A549 treated with Hydrocortisone at 1 μM for 4 hours (cell line): ENCODE measurements around the gene SLC51B. TPM values are rescaled to one million over a fixed set of nuclear protein-coding genes. Genes with fewer than 3 reads are reported as not detected.

ENCODE experiments used
- total RNA-seq: library from RNA; stranded (reverse); fragments of 200-300 nt; extraction: Qiagen RNA extraction; gene quantifications from 5 replicates; pipeline ENCODE4 v1.2.3, GENCODE V29; 2022

Gene SLC51B
- 14.4 to 20.3 TPM (median 15.9 TPM) in 5 replicates for total RNA-seq

DNA sequence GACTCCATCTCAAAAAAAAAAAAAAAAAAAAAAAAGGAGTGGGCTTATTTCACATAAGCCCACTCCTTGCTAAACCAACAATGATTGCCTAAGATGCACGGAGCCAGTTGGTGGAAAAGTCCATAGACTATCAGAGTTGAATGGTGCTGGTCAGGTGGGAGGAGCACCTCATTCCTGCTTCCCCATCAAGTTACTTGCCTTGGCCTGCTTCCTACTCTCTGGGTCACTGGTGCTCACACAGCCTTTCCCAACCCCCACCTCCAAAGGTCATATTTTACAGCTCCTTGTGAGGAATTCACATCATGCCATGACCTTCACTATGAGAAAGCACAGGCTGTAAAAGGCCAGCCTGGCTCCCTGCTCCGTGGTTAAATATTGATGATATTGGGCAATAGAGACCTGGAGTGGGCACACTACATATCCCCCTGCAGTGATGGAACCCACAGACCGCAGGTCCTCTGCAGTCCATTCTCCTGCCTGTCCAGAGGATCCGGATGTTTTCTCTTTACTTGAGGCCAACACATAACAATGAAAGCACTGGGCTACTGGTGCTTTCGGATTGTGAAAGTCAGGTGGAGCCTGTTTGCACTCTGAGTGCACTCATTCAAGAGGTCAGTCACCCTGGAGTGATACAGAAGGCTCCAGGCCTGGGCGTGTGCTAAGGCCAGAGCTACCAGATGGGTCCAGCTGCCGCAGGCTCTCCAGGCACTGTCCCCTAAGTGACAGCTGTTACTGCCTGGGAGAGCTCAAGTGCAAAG, at the start of gene SLC51B:
Gene SLC51B, plus strand, starts transcription at position 664 of the 758 bp plus-strand sequence. CDS start 4,618 bp downstream, outside the sequence.

DNA sequence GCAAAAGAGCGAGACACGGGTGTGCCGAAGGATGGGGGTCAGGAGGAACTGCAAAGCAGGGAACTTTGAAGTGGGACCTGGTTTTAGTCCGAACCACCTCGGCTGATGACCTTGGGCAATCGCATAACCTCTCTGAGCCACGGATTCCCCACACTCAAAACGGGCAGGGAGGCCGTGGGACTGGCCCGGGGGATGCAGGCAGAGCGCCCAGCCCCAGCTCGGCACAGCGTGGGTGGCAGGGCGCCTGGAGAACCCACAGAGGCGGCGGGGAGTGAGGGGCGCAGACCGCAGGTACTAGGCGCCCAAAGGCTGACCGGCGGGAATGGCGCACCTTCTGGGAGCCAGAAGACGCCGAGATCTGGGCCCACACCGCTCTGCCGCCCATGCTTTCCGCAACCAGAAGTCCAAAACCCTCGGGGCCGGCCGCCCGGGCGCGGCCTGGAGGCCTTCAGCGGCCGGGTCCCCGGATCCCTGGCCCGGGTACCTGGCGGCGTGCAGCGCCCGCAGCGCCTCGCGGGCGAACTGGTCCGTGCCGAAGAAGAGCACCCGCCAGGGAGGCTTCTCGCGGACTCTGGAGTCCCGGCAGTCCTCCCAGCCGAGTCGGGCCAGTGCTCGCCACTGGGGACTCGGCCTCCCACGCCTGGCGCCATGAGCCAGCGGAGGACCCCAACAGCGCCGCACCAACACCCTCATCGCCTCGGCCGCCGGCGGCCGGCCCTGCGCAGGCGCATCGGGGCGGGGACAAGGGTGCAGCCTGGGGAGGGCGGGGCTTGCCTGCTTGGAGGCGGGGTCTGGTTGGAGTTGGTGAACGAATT, 16.1 kb upstream of the SLC51B start, which contains the start of gene MTFMT:
Gene MTFMT, minus strand, starts transcription at position 719 of the 815 bp plus-strand sequence. Its CDS starts 26 bp downstream, at position 693.

DNA sequence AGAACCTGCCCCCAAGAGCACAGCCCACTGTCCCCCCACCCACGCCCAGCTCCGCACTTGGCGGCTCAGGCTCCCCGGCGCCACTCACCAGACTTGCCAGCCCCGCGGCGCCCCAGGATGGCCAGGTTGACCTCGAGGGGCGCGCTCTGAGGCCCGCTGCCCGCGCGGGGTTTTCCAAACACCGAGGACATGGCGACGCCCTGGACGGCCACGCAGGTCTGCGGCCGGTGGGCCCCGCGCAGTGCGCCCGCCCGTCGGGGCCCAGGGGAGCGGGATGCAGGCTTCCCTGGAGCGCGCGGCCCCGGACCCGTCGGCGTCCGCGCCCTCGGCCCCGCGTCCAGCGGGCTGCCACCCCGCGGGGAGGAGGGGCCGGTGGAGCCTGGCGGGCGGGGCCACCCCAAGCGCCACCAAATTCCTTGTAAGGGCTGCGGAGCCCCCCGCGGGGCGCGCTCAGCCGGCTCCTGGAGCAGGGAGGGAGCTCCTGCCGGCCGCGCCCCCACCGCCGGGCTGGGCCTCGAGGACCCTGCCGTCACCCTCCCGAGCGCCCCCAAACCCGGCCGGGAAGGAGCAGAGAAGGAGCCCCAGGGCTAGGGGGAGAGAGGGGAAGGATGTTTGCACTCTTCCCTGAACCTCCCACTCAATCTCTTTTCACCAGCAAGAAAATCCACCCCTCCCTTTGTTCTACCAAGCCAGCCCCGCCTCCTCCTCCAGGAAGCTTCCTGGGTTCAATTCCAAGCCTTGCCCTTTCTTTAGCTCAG, 22.6 kb downstream of the SLC51B start, which contains the start of gene RASL12:
Gene RASL12, minus strand, starts transcription at position 347 of the 758 bp plus-strand sequence. Its CDS starts 156 bp downstream, at position 191.

DNA sequence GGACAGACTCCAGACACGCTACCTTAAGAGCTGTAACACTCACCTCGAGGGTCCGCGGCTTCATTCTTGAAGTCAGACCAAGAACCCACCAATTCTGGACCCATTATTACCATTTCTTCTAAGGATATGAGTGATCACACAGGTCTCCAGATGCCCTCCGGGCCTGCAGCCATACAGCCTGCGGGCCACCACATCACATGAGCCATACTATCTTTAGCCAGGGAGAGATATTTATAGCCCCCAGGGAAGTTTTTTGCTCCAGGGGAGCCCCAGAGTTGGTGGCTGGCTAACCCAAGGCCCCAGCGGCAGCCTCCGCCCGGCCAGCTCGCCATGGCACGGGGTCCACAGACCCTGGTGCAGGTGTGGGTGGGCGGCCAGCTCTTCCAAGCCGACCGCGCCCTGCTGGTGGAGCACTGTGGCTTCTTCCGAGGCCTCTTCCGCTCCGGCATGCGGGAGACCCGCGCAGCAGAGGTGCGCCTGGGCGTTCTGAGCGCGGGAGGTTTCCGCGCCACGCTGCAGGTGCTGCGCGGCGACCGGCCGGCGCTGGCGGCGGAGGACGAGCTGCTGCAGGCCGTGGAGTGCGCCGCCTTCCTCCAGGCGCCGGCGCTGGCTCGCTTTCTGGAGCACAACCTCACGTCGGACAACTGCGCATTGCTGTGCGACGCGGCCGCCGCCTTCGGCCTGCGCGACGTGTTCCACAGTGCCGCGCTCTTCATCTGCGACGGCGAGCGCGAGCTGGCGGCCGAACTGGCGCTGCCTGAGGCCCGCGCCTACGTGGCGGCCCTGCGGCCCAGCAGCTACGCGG, 31.5 kb downstream of the SLC51B start, which contains the start of gene KBTBD13:
Gene KBTBD13, plus strand, starts transcription at position 261 of the 805 bp plus-strand sequence. Its CDS starts 70 bp downstream, at position 331.

Other genes starting within 250 kb of the SLC51B start
- gene PIF1, start 219.7 kb upstream of the SLC51B start, total RNA-seq, result 13.5 to 20.0 TPM (median 14.6 TPM) in 5 replicates
- 5.8 to 6.9 TPM (median 6.2 TPM) in 5 replicates for gene PLEKHO2, start 203.5 kb upstream of the SLC51B start, total RNA-seq
- 1.5 to 2.0 TPM (median 1.8 TPM) in 5 replicates for gene ANKDD1A, start 133.5 kb upstream of the SLC51B start, total RNA-seq
- gene SPG21, start 55.5 kb upstream of the SLC51B start, total RNA-seq, result 120 to 130 TPM (median 128 TPM) in 5 replicates
- gene MTFMT, start 15.7 kb upstream of the SLC51B start, total RNA-seq, result 25.7 to 27.3 TPM (median 26.9 TPM) in 5 replicates
- 0.07 to 0.16 TPM (median 0.15 TPM) in 5 replicates for gene RASL12, start 22.6 kb downstream of the SLC51B start, total RNA-seq
- gene KBTBD13, start 31.4 kb downstream of the SLC51B start, total RNA-seq, result not detected in 5 replicates
- gene UBAP1L, start 69.8 kb downstream of the SLC51B start, total RNA-seq, result 0.56 to 1.3 TPM (median 0.85 TPM) in 5 replicates
- 27.0 to 30.1 TPM (median 28.2 TPM) in 5 replicates for gene PDCD7, start 88.4 kb downstream of the SLC51B start, total RNA-seq
- gene CLPX, start 140.0 kb downstream of the SLC51B start, total RNA-seq, result 33.8 to 58.3 TPM (median 49.0 TPM) in 5 replicates
- gene CILP, start 166.1 kb downstream of the SLC51B start, total RNA-seq, result 0.21 to 0.44 TPM (median 0.41 TPM) in 5 replicates
- 10.4 to 11.6 TPM (median 11.3 TPM) in 5 replicates for gene PARP16, start 241.5 kb downstream of the SLC51B start, total RNA-seq